CD4-positive, alpha-beta T cell treated with Interferon gamma for 1 hour (primary cell): ENCODE results near the gene CSRP1.
"Not testable (repeated sequence)": the region's sequence is repeated elsewhere in the genome, so short reads cannot be mapped to it uniquely, and the experiment has no call there.

Experiments used
- DNase-seq: peaks from one replicate; pipeline ENCODE4 v3.0.0-alpha.2; 2020

The CSRP1 gene

DNA sequence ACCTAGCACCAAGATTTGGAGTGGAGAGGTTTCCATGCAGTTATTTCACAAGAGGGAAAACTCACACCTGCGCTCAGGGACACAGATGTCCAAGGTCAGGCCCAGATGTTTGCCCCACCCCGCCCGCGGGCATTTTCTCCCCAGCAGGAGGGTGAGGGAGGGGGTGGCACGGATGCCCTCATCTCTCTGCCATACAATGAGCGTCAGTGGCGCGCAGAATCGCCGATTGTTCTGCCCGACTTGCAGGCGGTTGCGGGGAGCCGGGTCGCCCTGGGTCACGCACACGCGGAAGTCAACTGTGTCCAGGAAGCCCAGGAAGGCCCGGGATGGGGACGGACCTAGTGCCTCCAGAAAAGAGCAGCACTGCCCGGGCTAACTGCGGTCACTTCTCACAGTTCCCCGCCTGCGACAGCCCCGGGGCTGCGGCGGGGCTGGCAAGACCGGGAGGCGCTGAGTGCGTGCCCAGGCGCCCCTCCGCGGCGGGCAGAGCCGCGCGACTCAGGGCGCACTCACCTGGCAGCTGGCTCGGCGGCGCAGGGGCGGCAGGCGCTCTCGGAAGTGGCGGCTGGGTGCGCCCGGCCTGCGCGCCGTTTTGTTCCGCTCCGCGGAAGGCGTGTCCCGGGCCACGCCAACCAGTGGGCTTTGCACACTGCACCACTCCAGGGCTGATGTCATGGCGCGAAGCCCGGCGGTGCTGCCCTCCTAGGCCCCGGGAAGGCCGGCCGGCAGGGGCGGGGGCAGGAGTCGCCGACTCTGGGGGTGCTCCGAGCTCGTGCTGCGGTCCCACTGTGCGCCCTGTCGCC, at the start of gene CSRP1:
CSRP1 (minus strand) TSS at position 567 of the 803 bp plus-strand sequence. CDS start 10,820 bp downstream, outside the sequence.
- peak; percentile 81 for DNase-seq

DNA sequence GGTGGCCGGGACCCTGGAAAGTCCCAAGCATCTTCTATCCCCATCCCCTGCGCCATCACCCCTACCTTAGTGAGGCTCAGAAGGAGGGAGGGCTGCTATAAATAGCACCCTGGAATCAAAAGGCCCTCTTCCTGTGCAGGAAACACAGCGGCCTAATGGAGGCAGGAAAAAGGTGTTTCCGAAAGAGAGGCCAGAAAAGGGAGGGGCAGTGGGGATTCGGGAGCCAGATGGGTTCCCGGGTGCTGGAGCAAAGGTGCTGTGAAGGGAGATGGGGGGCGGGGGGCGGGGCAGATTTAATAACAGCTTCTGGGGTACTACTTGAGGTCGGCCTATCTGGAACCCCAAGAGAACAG, 48.6 kb upstream of the CSRP1 start:
- DNase-seq = no peak

- DNase-seq = no peak
Measured at GRCh38 chr1:201554789-201555592, 48.1 kb upstream of the CSRP1 start.

GRCh38 chr1:201554190-201554600, 47.3 kb upstream of the CSRP1 start:
- no peak for DNase-seq

DNA sequence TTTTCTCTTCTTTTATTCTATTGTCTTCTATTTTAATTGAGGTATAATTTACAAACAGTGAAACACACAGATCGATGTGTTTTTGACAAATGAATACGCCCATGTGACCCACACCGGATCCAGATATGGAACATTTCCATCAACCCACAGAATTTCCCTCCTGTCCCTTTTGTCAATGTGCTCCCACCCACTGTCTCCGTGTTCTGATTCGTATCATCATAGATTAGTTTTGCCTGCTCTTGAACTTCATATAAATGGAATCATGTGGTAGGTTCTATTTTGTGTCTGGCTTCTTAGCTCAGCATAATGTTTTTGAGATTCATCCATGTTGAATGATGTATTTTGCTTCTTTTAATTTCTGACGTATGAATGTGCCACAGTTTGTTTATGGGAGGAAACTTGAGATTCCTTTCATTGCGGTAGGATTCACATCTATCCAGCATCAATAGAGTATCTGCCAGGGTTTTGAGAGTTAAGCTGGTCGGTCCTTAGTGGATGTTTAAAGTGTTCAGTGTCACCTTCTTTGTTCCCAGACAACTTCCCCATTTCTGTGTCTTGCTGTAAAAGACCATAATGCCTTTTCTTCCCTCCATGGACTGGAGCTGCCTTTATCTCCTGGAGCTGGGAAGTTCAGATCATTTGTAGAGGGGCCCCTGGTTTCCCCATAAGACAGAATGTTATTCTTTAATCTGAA, 46.7 kb upstream of the CSRP1 start:
- no peak for DNase-seq

DNA sequence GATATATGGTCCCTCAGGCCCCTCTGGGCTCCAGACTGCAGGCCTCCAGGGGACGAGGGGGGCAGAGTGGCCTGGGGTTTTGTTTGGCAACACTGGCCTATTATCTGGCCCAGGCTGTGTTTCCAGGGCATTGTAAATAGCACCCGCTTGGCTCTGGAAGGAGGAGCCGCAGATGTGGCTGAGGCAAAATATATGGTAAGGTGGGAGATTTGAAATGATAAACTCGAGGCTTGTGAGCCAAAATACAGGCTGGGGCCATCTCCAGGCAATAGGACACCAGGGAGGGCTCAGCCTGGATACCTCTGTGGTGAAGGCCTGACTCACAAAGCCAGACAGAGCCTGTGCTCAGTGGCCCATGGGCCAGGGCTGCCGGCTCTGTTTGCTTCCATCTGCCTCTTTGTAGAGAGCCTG, 46.0 kb upstream of the CSRP1 start:
- no peak for DNase-seq

- peak; percentile 48 for DNase-seq
Measured at GRCh38 chr1:201551877-201552731, 45.2 kb upstream of the CSRP1 start.

DNA sequence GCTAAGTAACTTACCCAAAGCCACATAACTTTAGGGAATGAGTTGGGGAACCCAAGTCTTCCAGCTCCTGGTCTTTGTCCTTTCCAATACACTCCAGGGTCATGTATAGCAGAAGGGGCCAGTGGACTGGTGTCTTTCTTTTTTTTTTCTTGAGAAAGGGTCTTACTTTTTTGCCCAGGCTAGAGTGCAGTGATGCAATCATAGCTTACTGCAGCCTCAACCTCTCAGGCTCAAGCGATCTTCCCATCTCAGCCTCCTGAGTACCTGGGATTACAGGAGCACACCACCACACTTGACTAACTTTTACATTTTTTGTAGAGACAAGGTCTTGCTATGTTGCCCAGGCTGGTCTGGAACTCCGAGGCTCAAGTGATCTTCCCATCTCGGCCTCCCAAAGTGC, 44.2 kb upstream of the CSRP1 start:
- no peak for DNase-seq

- DNase-seq = not testable (repeated sequence)
Measured at GRCh38 chr1:201549522-201549921, 42.6 kb upstream of the CSRP1 start.

DNA sequence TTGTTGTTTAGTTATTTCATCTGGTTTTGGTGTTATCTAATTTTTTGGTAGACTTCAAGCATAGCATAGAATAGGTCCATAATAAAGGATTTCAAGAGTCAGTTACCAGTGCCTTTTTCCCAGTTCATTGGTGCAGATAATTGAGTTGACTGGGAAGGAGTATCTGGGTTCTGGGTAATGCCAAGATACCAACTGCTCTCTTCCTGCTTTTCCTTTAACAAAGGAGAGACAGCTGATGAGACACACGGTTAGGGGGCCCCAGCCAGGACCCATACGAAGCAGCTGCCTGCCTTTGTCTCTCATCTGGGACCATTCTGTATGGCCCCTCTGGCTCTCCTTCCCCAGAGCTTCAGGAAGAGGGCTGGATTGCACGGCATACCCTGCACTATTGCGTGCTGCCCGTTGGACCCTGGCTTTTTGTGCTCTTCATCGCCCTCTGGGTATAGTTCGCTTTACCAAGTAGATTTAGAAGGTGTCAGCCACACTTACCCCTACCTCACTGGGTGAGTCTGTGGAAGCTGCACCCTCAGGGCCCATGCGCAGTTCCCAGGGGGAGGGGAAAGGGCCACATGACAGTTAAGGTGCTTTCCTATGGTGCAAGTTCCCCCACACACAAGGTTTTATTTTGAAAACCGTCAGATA, 39.0 kb upstream of the CSRP1 start:
- no peak for DNase-seq

- DNase-seq = no peak
Measured at GRCh38 chr1:201544710-201545109, 37.8 kb upstream of the CSRP1 start.

DNA sequence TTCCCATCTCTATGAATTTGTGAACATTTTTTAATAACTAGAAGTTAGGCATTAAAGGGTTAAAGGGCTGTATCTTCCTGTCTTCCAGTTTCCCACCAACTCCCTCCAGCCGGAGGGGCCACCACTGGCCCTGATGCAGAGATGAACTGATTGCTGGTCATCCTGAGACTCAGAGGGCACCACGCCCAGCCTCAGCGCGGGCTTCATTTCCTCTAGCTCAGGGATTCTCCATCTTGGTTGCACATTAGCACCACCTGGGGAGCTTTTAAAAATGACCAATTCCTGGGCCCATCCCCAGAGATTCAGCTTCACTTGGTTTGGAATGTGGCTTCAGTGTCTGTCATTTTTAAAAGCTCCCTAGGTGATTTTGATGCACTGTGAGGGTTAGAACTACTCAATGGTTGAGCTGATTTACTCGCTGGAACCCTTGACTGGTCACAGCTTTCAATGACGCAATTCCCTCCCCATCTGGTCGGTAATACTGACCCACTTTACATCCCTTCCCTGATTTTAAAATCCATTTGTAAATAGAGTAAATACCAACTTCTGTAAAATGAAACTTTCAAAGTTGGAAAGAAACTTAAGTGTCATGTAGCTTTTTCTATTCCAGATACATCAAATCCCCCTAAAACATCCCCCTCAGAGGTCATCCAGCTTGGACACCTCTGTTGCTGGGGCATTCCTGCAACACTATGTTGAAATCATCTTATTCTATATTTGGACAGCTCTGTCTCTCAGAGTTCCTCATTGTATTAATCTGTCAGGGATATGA, 37.1 kb upstream of the CSRP1 start:
- no peak for DNase-seq

- DNase-seq = no peak
Measured at GRCh38 chr1:201542309-201543035, 35.5 kb upstream of the CSRP1 start.

- no peak for DNase-seq
Measured at GRCh38 chr1:201540846-201541735, 34.2 kb upstream of the CSRP1 start.

DNA sequence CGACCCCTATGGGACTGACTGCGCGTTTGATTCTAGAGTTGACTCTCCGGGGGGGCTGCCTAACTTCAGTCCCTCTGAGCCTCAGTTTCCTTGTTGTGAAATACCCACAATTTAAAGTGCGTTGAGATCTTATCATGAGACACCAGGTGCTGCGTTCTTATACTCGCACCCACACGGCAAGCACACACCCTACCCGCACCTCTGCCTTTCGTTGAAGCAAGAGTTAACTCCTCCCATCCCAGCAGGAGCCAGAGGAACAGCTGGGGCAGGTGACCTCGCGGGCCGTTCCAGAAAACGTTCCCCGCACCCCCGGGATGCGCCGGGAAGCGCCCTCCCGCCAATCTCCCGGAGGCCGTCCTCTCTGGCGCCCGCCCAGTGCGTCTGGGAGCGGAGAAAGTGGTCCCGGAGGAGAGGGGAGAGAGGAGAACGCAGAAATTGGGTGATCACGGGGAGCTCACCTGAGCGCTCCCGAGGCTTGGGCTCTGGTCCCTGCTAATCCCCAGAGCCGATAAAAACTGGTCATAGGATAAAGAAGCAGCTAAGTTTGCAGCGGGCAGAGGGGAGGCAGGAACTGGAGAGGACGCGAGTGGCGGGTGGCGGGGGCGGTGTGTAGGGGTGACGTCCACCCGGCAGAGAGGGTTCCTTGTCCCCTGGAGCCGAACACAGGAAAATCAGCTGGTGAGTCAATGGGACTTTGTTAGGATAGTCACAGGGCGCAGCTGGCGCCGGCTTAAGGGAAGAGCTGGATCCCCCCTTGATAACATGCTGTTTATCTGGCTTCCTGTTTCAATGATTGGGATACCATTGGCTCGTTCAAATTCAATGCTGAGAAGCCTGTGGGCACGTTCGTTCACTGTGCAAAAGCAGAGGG, 32.9 kb upstream of the CSRP1 start:
- no peak for DNase-seq

DNA sequence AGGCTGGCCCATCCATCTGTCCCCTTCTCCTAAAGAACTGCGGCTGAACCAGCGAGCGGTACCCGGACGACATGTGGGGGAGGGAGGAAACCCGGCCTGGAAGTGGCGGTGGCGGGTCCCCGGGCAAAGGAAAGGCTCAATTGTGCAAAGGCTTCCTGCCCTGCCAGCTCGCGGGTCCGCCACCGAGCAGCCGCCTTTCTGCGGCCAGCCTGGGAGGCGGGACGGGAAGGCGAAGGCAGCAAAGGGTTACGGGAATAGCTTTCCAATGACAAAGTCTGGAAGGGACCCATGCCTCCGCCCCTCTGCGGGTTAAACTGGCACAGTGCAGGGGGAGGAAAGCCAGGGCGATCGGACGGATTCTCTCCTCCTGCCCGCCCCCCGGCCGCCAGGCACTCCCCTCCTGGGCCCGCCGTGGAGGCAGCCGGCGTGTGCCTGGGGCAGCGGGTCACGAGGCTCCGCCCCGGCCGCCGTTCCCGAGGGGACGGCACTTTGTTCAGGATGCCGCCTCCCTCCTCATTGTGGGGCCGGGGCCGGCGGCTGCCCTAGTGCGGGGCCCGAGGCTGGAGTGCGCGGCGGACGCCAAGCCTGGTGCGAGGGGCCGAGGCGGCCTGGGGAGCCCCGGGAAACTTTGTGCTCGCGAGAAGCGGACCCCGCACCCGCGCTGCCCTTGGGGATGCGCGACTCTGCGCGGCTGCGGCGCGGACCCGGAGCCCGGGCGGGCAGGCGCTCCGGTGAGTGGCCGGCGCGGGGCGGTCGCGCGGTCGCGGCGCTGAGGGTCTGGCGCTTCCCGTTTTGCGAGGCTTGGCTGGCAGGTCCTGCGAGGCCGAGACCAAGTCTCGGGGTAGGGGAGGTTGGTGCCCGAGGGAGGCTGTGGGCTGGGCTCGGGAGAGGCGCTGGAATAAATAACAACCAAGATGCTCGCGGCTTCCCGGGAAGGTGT, 32.0 kb upstream of the CSRP1 start, which contains the start of gene NAV1:
NAV1 (plus strand) TSS at position 516 of the 940 bp plus-strand sequence. CDS start 83,758 bp downstream, outside the sequence.
- no peak for DNase-seq
